HG03565 (cell line): Measurements from ENCODE around the gene RC3H1.
"Not testable (repeated sequence)": the region's sequence is repeated elsewhere in the genome, so short reads cannot be mapped to it uniquely, and the experiment has no call there.

ENCODE experiments used
- ATAC-seq: cut with Tn5 transposase; IDR thresholded peaks from one replicate; pipeline ENCODE4 v1.9.1; 2021; ENCODE audit warnings: mild to moderate bottlenecking, moderate library complexity; ENCODE audit not compliant: unreplicated experiment

RC3H1 gene

GRCh38 chr1:173963477-173963876 is 58.7 kb downstream of the RC3H1 start:
- no peak for ATAC-seq

- ATAC-seq, result no peak
Measured at GRCh38 chr1:173960625-173961024, 61.5 kb downstream of the RC3H1 start.

GRCh38 chr1:173954179-173954578 is 68.0 kb downstream of the RC3H1 start:
- ATAC-seq, result no peak

GRCh38 chr1:173948594-173948993 is 73.6 kb downstream of the RC3H1 start:
- no peak for ATAC-seq

- no peak for ATAC-seq
Measured at GRCh38 chr1:173946380-173946921, 75.7 kb downstream of the RC3H1 start.

GRCh38 chr1:173937062-173937461 is 85.1 kb downstream of the RC3H1 start:
- ATAC-seq, result no peak

GRCh38 chr1:173934440-173934839 is 87.7 kb downstream of the RC3H1 start:
- ATAC-seq, result no peak

- ATAC-seq, result not testable (repeated sequence)
Measured at GRCh38 chr1:173930541-173930940, 91.6 kb downstream of the RC3H1 start.

GRCh38 chr1:173925306-173926242 is 96.6 kb downstream of the RC3H1 start:
- no peak for ATAC-seq

- no peak for ATAC-seq
Measured at GRCh38 chr1:173920861-173921260, 101.3 kb downstream of the RC3H1 start.

GRCh38 chr1:173917635-173918493 is 104.3 kb downstream of the RC3H1 start:
- ATAC-seq, result no peak

GRCh38 chr1:173917149-173917548 is 105.0 kb downstream of the RC3H1 start, which contains the start of gene SERPINC1:
Gene SERPINC1, minus strand, starts transcription at chr1:173917327. Its CDS starts 68 bp downstream, at chr1:173917259.
- no peak for ATAC-seq

- ATAC-seq, result no peak
Measured at GRCh38 chr1:173916667-173917066, 105.5 kb downstream of the RC3H1 start.

GRCh38 chr1:173915596-173915995 is 106.6 kb downstream of the RC3H1 start:
- no peak for ATAC-seq

- no peak for ATAC-seq
Measured at GRCh38 chr1:173914366-173914871, 107.7 kb downstream of the RC3H1 start.

- ATAC-seq, result no peak
Measured at GRCh38 chr1:173913111-173913510, 109.0 kb downstream of the RC3H1 start.

- ATAC-seq, result no peak
Measured at GRCh38 chr1:173903827-173904531, 118.2 kb downstream of the RC3H1 start.

GRCh38 chr1:173900992-173901391 is 121.2 kb downstream of the RC3H1 start:
- ATAC-seq, result no peak

GRCh38 chr1:173900427-173900826 is 121.7 kb downstream of the RC3H1 start:
- no peak for ATAC-seq

GRCh38 chr1:173894189-173894588 is 128.0 kb downstream of the RC3H1 start:
- ATAC-seq, result no peak
